GM21515 (cell line): Measurements from ENCODE around the gene GPRIN2.
"Not testable (repeated sequence)": the region's sequence is repeated elsewhere in the genome, so short reads cannot be mapped to it uniquely, and the experiment has no call there.

ENCODE experiments used
- ATAC-seq: cut with Tn5 transposase; IDR thresholded peaks from one replicate; pipeline ENCODE4 v1.9.1; 2021; ENCODE audit not compliant: unreplicated experiment

The GPRIN2 gene

DNA sequence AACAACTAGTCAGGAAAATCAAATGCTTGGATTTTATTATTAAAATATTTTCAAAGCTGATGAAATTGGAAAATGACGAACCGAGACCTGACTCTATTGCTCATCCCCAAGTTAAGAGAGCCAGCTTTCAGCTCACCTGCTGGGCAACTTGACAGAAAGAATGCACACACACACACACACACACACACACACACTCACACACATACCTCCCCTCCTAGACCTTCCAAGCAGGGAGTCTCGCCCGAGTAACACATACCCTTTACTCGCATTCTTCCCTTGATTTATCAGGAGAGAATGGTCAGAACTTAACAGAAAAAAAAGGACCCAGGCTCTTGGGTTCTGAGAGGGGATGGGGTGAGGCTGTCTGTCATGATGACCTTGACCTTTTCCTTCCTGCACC, 19.1 kb downstream of the GPRIN2 start:
- ATAC-seq = no peak

DNA sequence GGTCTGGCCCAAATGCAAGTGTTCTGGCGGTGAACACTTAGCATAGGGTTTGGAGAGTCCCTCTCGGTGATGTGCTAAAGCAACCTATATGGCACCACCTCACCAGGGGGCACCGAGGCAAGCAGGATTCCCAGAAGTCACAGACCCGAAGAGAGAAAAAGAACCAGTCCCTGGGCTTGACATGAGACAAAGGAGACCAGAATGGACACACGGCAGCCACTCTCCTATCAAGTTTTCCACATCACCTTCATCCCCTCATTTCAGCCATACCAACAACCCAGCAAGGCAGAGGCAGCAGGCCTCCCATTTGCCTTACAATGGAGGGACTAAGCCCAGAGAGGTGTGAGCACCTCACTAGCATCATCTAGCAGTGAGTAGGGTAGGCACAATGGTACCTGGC, 19.7 kb downstream of the GPRIN2 start:
- ATAC-seq = no peak

DNA sequence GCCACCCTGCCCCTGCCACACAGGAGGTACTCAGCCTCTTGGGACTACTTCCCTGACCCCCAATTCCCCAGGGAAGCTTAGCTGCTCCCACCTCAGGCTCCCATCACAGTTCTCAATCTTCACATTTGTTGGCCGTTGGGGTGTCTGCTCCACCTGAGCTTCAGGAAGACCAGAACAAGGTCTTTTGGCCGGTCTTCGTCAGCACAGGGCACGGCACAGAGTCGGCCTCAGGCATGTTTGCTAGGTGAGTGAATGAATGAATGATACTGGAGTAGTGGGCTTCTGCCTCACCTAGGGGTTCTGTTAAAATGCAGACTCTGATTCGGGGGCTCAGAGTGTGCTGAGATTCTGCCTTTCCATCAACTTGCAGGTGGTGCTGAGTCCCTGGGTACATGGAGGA, 20.3 kb downstream of the GPRIN2 start:
- ATAC-seq = no peak

DNA sequence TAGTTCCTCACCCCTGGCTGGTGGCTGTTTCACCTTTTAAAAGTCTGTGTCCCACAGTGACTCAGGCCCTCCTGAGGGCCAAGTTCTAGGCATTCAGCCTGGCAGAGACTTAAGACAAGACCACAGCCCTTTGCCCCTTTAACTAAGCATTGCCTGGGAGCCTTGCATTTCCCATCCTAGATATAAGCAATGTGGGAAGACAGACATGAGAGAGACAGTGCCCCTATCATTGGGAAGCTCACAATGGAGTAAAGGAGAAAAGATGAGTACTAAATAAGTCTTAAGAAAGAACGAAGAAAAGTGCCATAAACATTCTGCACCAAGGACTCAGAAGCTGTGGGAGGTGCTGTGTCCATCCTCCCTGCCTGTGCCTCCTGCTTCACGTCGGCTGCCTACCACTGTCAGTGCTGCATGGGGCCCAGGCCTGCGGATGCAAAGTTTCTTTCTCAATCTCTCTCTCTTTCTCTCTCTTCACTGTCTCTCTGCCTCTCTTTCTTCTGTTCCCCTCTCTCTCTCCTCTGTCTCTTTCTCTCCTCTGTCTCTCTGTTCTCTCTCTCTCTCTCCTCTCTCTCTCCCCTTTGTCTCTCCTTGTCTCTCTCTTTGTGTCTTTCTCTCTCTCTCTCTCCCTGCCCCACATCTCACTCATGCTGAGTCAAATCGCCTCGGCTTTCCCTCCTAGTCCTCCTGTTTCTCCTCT, 21.5 kb downstream of the GPRIN2 start:
- no peak for ATAC-seq

DNA sequence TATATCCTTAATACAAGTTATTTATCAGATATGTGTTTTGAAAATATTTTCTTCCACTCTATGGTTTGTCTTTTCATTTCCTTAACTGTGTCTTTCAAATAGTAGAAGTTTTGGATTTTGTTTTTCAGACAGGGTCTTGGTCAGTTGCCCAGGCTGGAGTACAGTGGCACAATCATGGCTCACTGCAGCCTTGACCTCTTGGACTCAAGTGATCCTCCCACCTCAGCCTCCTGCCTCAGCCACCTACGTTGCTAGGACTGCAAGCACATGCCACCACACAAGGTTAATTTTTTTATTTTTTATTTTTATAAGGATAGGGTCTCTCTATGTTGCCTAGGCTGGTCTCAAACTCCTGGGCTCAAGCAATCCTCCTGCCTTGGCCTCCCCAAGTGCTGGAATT, 24.2 kb downstream of the GPRIN2 start:
- ATAC-seq = not testable (repeated sequence)

DNA sequence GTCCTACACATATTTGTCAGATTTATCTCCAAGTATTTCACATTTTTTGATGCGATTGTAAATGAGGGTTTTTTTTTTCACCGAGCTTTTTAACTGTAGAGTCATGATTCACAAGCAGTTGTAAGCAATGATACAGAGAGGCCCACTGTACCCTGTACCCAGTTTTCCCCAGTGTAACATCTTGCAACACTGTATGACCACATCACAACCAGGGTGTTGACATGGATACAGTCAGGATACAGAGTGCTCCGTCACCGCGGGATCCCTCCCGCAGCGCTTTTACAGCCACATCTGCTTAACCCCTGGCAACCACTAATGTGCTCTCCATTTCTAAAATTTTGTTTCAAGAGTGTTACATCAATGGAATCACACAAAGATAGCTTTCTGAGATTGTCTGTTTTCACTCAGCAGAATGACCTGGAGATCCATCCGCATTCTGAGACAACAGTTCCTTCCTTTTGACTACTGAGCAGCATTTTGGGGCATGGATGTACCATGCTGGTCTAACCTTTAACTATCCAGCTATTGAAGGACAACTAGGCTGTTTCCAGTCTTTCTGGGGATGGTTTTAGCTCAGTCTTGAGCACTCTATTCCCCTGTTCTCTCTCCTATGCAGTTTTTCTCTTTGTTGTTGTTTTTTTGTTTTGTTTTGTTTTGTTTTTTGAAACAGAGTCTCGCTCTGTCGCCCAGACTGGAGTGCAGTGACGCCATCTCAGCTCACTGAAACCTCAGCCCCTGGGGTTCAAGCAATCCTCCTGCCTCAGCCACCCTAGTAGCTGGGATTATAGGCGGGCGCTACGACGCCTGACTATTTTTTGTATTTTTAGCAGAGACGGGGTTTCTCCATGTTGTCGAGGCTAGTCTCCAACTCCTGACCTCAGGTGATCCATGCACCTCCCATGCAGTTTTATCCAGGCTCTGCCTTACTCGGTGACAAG, 25.9 kb downstream of the GPRIN2 start:
- ATAC-seq = no peak

DNA sequence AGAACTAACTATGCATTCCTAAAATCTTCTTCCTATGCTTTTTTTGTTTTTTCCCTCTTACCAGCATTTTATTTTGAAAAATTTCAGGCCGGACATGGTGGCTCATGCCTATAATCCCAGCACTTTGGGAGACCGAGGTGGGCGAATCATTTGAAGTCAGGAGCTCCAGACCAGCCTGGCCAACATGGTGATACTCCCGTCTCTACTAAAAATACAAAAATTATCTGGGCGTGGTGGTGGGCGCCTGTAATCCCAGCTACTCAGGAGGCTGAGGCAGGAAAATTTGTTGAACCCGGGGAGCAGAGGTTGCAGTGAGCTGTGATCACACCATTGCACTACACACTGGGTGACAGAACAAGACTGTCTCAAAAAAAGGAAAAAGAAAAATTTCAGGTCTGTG, 26.7 kb downstream of the GPRIN2 start:
- ATAC-seq = not testable (repeated sequence)

DNA sequence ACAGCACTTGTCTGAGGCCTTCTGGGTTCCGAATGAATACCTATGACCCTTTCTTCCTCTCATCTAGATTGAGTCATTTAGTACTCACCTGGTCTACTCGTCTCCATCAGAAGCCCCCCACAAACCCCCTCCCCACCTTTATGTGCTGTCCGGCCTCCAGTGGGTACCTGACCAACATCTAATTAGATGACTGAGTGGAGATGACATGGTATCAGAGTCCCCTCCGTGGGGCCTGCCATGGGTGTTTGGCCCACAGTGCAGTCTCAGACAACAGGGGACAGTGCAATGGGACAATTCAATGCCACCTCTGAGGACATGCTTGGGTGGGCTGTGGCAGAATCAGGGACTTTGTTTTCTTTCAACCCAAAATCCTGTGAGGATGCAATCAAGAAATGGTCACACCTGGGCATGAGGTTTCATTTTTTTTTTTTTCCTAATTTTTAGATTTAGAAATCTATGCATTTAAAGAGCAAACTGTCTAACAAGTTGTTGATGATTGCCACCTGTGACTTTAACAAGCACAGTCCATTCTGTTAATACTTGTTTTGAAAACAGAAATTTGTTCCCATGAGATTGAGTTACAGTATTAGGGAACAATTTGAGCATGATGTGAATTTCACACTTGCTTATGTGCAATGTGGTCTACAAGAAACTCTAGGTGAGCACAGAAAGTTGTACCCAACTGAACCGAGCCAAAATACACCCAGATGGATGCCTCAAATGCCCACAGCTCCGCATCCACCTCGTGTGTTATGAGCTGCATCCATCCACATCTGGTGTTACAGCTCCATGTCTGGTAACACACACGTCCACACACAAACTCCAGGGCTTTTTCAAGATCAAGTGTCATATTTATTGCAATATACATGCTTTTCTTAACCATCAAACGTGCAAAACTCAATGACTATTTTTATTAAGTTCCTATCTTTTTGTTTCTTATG, 27.5 kb downstream of the GPRIN2 start:
- no peak for ATAC-seq

DNA sequence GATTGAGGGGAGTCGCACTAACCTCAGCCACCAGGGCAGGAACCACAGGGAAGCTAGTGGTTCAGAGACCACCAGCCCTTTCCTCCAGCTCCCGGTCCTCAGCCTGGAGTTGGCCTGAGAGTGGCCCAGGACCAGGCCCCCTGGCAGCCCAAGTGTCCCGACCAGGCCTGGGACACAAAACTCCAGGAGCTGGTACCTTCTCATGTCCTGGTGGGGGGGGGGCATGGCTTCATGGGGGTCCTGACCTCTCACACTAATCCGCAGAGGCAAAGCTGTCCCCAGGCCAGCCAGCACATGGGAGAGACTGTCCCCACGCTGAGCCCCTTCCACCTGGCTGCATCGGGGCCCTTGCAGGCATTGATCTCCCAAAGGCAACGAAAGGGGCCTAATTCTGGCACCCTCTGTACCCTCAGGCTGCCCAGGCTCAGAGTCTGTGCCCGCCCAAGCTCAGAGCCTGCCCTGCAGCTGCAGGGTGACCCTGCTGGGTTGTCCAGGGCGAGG, 28.2 kb downstream of the GPRIN2 start:
- no peak for ATAC-seq

DNA sequence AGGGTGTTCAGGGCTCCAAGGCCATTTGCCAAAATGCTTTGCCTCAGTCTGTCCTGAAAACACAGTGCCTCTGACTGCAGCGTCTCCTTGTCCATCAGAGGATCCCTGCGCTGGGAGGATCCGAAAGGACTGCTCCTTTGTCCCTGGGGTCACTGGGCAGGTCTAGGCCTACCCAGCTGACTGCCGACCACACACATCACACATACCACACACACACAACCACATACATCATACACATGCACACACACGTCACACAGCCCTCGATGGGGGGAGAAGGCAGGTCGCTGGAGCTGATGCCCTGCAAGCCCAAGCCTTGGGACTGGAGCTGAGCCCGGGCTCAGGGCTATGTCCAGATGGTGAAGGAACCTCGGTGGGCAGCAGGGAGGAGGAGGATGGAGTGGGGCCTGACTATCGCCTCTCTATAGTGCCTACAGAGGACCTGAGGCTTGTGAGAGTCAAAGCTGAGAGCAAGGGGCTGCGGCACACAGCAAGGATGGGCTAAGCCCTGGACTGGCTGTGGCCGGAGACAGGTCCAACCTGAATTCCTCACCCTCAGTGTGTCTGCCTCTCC, 29.1 kb downstream of the GPRIN2 start:
- no peak for ATAC-seq

DNA sequence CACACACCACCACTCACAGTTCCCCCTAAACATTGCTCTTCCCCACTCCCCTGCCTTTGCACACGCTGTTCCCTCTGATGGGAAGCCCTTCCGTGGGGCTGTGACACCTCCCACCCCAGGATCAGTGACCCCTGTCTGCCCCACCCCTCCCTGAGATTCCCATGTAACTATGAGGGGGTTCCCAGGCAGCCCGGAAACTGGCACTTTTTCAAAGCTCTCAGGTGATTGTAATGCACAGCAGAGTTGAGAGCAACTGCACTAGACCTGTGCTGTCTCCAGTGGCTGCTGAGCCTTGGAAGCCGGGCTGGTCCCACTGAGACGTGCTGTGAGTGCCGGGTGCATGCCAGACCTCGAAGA, 29.8 kb downstream of the GPRIN2 start:
- ATAC-seq = no peak

DNA sequence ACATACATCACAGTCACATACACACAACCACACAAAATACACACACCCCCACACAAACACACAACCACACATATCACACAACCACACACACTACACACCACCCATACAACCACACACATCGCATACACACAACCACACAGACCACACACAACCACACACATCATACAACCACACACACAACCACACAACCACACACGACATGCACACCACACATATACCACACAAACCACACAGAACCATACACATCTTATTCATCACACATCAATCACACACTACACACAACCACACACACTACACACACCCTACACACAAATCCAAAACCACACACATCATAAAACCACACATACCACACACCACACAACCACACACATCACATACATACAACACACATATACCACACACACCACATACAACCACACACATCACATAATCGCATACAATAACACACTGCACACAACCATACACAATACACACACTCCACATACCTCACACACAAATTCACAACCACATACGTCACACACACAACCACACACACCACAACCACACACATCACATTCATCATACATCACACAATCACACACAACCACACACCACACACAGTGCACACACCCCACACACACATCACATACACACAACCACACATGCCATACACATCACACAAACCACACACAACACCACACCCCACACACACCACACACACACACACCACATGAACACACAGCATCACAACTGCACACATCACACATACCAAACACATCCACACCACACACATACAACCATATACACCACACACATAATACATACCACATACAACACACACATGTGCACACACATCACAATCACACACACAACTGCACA, 30.4 kb downstream of the GPRIN2 start:
- no peak for ATAC-seq

DNA sequence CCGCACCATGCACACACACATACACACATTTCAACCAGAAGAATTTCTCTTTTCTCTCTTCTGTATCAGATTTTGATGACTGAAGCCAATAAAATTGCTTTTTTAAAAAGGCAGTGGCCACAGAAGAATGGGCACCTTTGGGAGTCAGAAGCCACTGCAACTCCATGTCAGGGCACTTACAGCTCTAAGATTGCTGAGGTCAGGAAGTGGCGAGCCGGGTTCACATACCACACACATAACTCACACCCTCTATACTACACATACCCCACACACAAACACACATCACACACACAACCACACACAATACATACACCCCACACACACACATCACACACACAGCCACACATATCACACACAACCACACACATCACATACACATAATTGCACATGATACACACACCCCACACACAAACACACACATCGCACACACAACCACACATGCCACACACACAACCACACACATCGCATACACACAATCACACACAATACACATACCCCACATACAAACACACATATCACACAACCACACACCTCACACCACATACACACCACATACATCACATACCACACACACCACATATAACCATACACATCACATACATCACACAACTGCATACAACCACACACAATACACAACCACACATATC, 31.2 kb downstream of the GPRIN2 start:
- ATAC-seq = no peak

DNA sequence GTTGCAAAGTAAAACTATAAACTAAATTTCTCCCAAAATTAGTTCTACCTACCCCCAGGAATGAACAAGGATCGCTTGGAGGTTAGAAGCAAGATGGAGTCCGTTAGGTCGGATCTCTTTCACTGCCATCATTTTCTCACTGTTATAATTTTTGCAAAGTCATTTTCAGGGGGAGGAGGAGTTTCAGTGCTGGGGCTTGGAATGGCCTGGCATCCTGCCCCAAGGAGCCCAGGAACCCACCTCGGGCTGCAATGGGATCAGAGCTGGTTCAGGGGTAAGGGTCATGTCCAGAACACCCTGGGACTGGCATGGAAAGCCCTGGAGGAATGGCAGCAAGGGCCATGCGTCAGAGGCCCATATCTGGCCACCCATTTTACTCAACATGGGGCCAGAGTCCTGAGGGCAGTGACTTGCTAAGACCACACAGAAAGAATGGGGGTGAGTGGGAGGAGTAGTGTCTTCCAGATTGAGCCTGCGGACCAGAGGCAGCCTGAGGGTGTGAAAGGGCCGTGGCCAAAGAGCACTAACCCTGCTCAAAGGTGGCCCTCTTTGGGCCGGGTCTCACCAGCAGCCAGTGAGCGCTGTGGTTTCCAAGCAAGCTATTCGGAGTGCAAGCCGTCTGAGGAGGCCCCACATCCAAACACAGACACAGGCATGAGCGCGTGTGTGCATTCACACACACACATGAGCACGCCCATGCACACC, 31.8 kb downstream of the GPRIN2 start:
- no peak for ATAC-seq

DNA sequence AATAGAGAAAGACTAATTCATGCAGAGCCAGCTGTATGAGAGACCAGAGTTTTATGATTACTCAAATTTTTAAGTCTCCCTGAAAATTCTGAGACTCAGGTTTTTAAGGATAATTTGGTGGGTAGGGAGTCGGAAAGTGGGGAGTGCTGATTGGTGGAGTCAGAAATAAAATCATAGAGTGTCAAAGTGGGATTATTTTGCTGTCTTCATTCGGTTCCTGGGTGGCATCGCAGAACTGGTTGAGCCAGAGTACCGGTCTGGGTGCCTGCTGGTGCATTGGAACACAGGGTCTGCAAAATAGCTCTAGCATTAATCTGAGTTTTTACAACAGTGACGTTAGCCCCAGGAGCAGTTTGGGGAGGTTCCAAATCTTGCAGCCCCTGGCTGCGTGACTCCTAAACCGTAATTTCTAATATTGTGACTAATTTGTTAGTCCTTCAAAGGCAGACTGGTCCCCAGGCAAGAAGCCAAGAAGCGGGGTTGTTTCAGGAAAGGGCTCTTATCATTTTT, 32.4 kb downstream of the GPRIN2 start:
- no peak for ATAC-seq

DNA sequence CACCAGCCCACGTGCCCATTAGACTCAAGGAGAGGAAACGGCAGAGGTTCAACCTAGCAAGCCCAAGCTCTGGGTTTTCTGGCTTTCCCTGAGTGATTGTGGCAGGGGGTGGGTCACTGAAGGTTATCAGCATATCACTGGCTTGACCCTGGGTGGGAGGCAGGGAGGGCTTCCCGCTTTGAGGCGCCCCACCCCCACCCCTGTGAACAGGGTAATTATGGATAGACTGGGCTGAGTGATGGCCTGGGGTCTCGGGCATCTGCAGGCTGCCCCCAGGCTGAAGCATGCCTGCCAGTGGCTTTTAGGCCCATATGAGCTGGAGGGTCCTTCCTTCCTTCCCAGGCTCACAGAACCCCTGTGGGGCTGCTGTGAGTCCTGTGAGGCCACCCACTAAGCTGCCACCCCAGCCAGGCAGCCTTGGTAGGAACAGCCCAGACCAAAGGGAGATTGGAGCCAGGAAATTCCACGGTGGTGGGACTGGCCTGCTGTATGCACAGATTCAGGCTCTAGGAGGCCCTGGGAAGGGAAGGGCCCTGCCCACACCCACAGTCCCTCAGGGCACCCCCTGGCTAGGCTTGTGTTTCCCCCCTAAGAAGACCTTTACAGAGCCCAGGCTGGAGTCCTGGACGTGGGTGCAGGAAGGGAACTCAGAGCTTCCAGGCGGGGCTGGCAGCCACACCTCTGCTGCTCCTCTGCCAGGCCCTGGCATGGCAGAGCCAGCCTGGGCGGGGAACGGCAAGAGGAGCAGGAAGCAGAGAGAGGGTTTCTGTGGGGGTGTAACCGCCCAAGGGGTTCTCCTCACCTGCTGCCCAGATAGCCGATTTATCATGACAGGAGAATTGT, 33.1 kb downstream of the GPRIN2 start:
- no peak for ATAC-seq

DNA sequence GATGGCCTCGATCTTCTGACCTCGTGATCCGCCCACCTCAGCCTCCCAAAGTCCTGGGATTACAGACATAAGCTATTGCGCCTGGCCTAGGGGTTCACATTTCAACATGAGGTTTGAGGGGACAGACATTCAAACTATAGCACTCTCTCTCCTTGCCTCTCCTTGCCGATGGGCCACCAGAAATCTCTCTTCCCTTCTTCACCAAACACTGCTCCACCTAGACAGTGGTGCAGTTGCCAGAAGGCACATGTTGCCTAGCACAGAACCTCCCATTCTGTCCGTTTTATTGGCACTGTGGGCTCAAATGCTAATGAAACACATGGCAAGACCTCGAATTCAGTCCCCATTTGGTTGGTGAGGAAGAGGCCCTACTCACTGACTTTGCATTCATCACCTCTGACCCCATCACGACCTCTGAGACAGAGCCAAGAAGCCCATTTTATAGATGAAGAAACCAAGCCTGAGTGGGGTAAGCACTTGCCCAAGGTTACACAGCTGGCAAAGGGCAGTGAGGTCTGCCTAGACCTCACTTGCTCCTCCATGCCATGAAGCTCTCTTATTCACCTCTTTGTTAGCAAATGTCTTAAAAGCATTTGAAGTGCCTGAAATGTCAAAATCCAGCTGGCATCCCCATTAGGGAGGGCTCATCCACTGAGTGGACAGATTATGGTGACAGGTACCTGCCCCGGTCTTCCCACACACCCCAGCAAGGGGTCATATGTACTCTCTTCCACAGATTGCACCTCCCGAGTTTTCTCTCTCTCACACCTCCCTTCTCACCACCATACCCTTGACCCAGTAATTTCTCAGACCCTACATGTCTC, 34.0 kb downstream of the GPRIN2 start:
- ATAC-seq = no peak
